CD14-positive monocyte (primary cell): ENCODE results near the gene CRACDL. TPM values are rescaled to one million over a fixed set of nuclear protein-coding genes. Genes with fewer than 3 reads are reported as not detected.

ENCODE experiments used
- DNase-seq, 3 donors: peaks; one replicate each; pipeline ENCODE4 v3.0.0-alpha.2; 2011 to 2022
- H2AFZ ChIP-seq: 2 replicates; pipeline ENCODE4 v1.6.0; 2012; ENCODE audit warnings: mild to moderate bottlenecking, low read depth, low read length, inconsistent platforms; ENCODE audit not compliant: insufficient read depth, poor library complexity, severe bottlenecking
- H3K27ac ChIP-seq, 2 donors: 1 replicate in 1 of 2; 2 replicates in 1 of 2; pipeline ENCODE4 v1.5.1; 2012 to 2013; ENCODE audit warnings: low read length in 2 of 2, control low read depth in 1 of 2, inconsistent platforms in 1 of 2, low read depth in 1 of 2, mild to moderate bottlenecking in 1 of 2
- H3K27me3 ChIP-seq, 2 donors: one replicate each; pipeline versions ENCODE4 v1.6.0 to v1.6.1; 2011 to 2013; ENCODE audit warnings: low read length in 2 of 2; ENCODE audit not compliant: control insufficient read depth in 2 of 2, insufficient read depth in 2 of 2
- H3K36me3 ChIP-seq, 2 donors: replicated peaks in 1 of 2; 1 replicate in 1 of 2; 2 replicates in 1 of 2; pipeline versions ENCODE4 v1.5.1 to v1.6.1; 2012 to 2013; ENCODE audit warnings: low read length in 2 of 2, control low read depth in 1 of 2, inconsistent platforms in 1 of 2, mild to moderate bottlenecking in 1 of 2; ENCODE audit not compliant: insufficient read depth in 2 of 2, control insufficient read depth in 1 of 2
- H3K4me1 ChIP-seq, 2 donors: 1 replicate in 1 of 2; 2 replicates in 1 of 2; pipeline versions ENCODE4 v1.5.1 to v1.6.1; 2012 to 2013; ENCODE audit warnings: low read length in 2 of 2, control low read depth in 1 of 2, inconsistent platforms in 1 of 2, mild to moderate bottlenecking in 1 of 2, moderate library complexity in 1 of 2; ENCODE audit not compliant: insufficient read depth in 2 of 2, control insufficient read depth in 1 of 2
- H3K4me2 ChIP-seq: replicated peaks from 2 replicates; pipeline ENCODE3; 2012; ENCODE audit warnings: low read length, moderate library complexity, mild to moderate bottlenecking; ENCODE audit not compliant: poor library complexity, severe bottlenecking; ENCODE audit errors: extremely low read depth
- H3K4me3 ChIP-seq, 3 experiments: fragments of 200-600 bp in 1 of 3; sonication (generic) in 1 of 3; replicated peaks in 1 of 3; 1 replicate in 2 of 3; 2 replicates in 1 of 3; pipeline ENCODE4 v1.5.1; 2011 to 2013; ENCODE audit warnings: low read length in 3 of 3, mild to moderate bottlenecking in 3 of 3, control low read depth in 2 of 3, low read depth in 2 of 3, inconsistent platforms in 1 of 3, moderate library complexity in 1 of 3
- H3K79me2 ChIP-seq: 2 replicates; pipeline ENCODE4 v1.6.0; 2012; ENCODE audit warnings: mild to moderate bottlenecking, control low read depth, inconsistent platforms, low read length, moderate library complexity; ENCODE audit not compliant: insufficient read depth
- H3K9ac ChIP-seq: 2 replicates; pipeline ENCODE4 v1.6.0; 2017; ENCODE audit warnings: low read length, mild to moderate bottlenecking; ENCODE audit not compliant: insufficient read depth, poor library complexity, severe bottlenecking
- H3K9me3 ChIP-seq, 2 donors: replicated peaks in 1 of 2; 1 replicate in 1 of 2; 2 replicates in 1 of 2; pipeline versions ENCODE4 v1.5.1 to v1.6.1; 2012 to 2013; ENCODE audit warnings: low read length in 2 of 2, control low read depth in 1 of 2; ENCODE audit not compliant: control insufficient read depth in 1 of 2, insufficient read depth in 1 of 2
- H4K20me1 ChIP-seq: 2 replicates; pipeline ENCODE4 v1.6.0; 2012; ENCODE audit warnings: mild to moderate bottlenecking, low read length, control low read depth, moderate library complexity; ENCODE audit not compliant: insufficient read depth
- H3K27ac Mint-ChIP-seq, 7 donors: one replicate each; pipeline ENCODE4 v1.8.0; 2020; ENCODE audit warnings: mild to moderate bottlenecking in 7 of 7, mixed read lengths in 7 of 7, moderate library complexity in 6 of 7, inconsistent platforms in 2 of 7
- H3K27me3 Mint-ChIP-seq, 3 donors: one replicate each; pipeline ENCODE4 v1.8.0; 2021 to 2022; ENCODE audit warnings: low read depth in 3 of 3, mild to moderate bottlenecking in 3 of 3, mixed read lengths in 3 of 3, moderate library complexity in 3 of 3, inconsistent platforms in 1 of 3
- H3K36me3 Mint-ChIP-seq, 2 donors: one replicate each; pipeline ENCODE4 v1.8.0; 2020; ENCODE audit warnings: mixed read lengths in 2 of 2, inconsistent platforms in 1 of 2, mild to moderate bottlenecking in 1 of 2
- H3K4me1 Mint-ChIP-seq: one replicate; pipeline ENCODE4 v1.8.0; 2020; ENCODE audit warnings: mild to moderate bottlenecking, mixed read lengths
- H3K4me3 Mint-ChIP-seq, 2 donors: one replicate each; pipeline ENCODE4 v1.8.0; 2020; ENCODE audit warnings: mild to moderate bottlenecking in 2 of 2, mixed read lengths in 2 of 2, moderate library complexity in 1 of 2
- H3K9me3 Mint-ChIP-seq, 7 donors: one replicate each; pipeline ENCODE4 v1.8.0; 2020 to 2022; ENCODE audit warnings: mixed read lengths in 7 of 7, mild to moderate bottlenecking in 6 of 7, moderate library complexity in 6 of 7, inconsistent platforms in 2 of 7
- CTCF ChIP-seq: fragments of 200-600 bp; IDR thresholded peaks from one replicate; pipeline ENCODE4 v1.8.0; 2022; ENCODE audit warnings: antibody characterized with exemption, mild to moderate bottlenecking
- WGBS: methylation state at CpG from one replicate; pipeline ENCODE4 v1.1.5; 2013; ENCODE audit warnings: missing lambda C conversion rate; ENCODE audit not compliant: insufficient coverage; 5-methylcytosine and 5-hydroxymethylcytosine counted together
- intact Hi-C, 2 donors: fragments of 100-400 bp; cut with micrococcal nuclease; formaldehyde crosslinking; loops; one replicate each; pipeline versions ENCODE4 v1.15.0 to v1.15.1; 2023
- polyA plus RNA-seq, 3 donors: library from polyadenylated mRNA; depleted of rRNA in 1 of 3; unstranded in 2 of 3; stranded (reverse) in 1 of 3; fragments of 300-500 nt in 2 of 3; fragments of >200 nt in 1 of 3; fragmentation: Illumina TruSeq in 2 of 3; gene quantifications; 1 replicate in 2 of 3; 2 replicates in 1 of 3; pipeline ENCODE4 v1.2.3, GENCODE V29; 2012 to 2021

Gene CRACDL
- polyA plus RNA-seq, 3 donors = 0.12 to 0.35 (median 0.28) TPM

GRCh38 chr2:98819231-98819766 lies 116.7 kb downstream of the CRACDL start:
- no peak overlapping the region for H3K9ac ChIP-seq
- H3K9me3 Mint-ChIP-seq = peaks cover 0 to 4% (median 2%) of the 10 kb centered on the region in 7 donors
- no peaks in the 10 kb centered on the region for H4K20me1 ChIP-seq
- H3K79me2 ChIP-seq = no peaks in the 10 kb centered on the region
- peaks cover 17 to 26% of the 10 kb centered on the region in 2 donors for H3K4me1 ChIP-seq
- no peak for DNase-seq
- no peak for TF ChIP-seq CTCF
- no peaks in the 10 kb centered on the region for H3K36me3 ChIP-seq
- 100% methylated on average over 3 of the region's 5 CpGs for WGBS
- peaks cover 1 to 3% (median 2%) of the 10 kb centered on the region in 3 donors for H3K27me3 Mint-ChIP-seq
- no peaks in the 10 kb centered on the region for H3K27me3 ChIP-seq
- no peak overlapping the region for H2AFZ ChIP-seq
- no peak overlapping the region for H3K27ac Mint-ChIP-seq
- no peak overlapping the region for H3K4me3 ChIP-seq
- H3K27ac ChIP-seq = no peak overlapping the region
- no peak overlapping the region for H3K4me2 ChIP-seq
- H3K36me3 Mint-ChIP-seq = peaks cover 6 to 16% of the 10 kb centered on the region in 2 donors
- no peak overlapping the region for H3K4me3 Mint-ChIP-seq
- H3K9me3 ChIP-seq = no peaks in the 10 kb centered on the region
- intact Hi-C loops = no loop called here
- H3K4me1 Mint-ChIP-seq = peaks cover 28% of the 10 kb centered on the region

GRCh38 chr2:98818164-98818563 lies 117.9 kb downstream of the CRACDL start:
- no peak overlapping the region for H3K4me3 Mint-ChIP-seq
- H3K9me3 ChIP-seq = no peaks in the 10 kb centered on the region
- no peak overlapping the region for H2AFZ ChIP-seq
- DNase-seq = no peak
- H3K79me2 ChIP-seq = no peaks in the 10 kb centered on the region
- TF ChIP-seq CTCF = no peak
- WGBS = 94% methylated on average over 2 of the region's 5 CpGs
- H3K36me3 ChIP-seq = no peaks in the 10 kb centered on the region
- H4K20me1 ChIP-seq = no peaks in the 10 kb centered on the region
- no peak overlapping the region for H3K4me3 ChIP-seq
- H3K27me3 Mint-ChIP-seq = peaks cover 1 to 3% (median 2%) of the 10 kb centered on the region in 3 donors
- peak overlapping the region in 1 of 7 donors; percentile 31 for H3K27ac Mint-ChIP-seq
- no peaks in the 10 kb centered on the region for H3K27me3 ChIP-seq
- no peak overlapping the region for H3K4me2 ChIP-seq
- no peak overlapping the region for H3K27ac ChIP-seq
- peaks cover 0 to 4% (median 0%) of the 10 kb centered on the region in 7 donors for H3K9me3 Mint-ChIP-seq
- H3K4me1 ChIP-seq = peaks cover 5 to 14% of the 10 kb centered on the region in 2 donors
- H3K4me1 Mint-ChIP-seq = peaks cover 17% of the 10 kb centered on the region
- H3K36me3 Mint-ChIP-seq = peaks cover 6 to 16% of the 10 kb centered on the region in 2 donors
- intact Hi-C loops = no loop called here
- no peak overlapping the region for H3K9ac ChIP-seq
